Hepatocyte (in vitro differentiated cells): ENCODE measurements around the gene ANGPTL7. TPM values are rescaled to one million over a fixed set of nuclear protein-coding genes. Genes with fewer than 3 reads are reported as not detected.

Experiments
- DNase-seq: peaks from one replicate; pipeline ENCODE4 v3.0.0-alpha.2; 2016; ENCODE audit warnings: low spot score
- H2AFZ ChIP-seq: fragments of 200-600 bp; sonication (generic); 2 replicates; pipeline ENCODE4 v1.6.0; 2016; ENCODE audit warnings: antibody characterized with exemption, mild to moderate bottlenecking
- H3K27ac ChIP-seq: fragments of 200-600 bp; sonication (generic); 2 replicates; pipeline ENCODE4 v1.5.1; 2016; ENCODE audit warnings: mild to moderate bottlenecking
- H3K27me3 ChIP-seq: fragments of 200-600 bp; sonication (generic); 2 replicates; pipeline ENCODE4 v1.6.1; 2016
- H3K36me3 ChIP-seq: fragments of 200-600 bp; sonication (generic); replicated peaks from 2 replicates; pipeline ENCODE4 v1.5.1; 2016; ENCODE audit warnings: low read depth; ENCODE audit not compliant: insufficient read depth
- H3K4me1 ChIP-seq: fragments of 200-600 bp; sonication (generic); 2 replicates; pipeline ENCODE4 v1.5.1; 2016; ENCODE audit warnings: mild to moderate bottlenecking, moderate library complexity; ENCODE audit not compliant: insufficient read depth
- H3K4me2 ChIP-seq: fragments of 200-600 bp; sonication (generic); 2 replicates; pipeline ENCODE4 v1.6.0; 2016
- H3K4me3 ChIP-seq: fragments of 200-600 bp; sonication (generic); 2 replicates; pipeline ENCODE4 v1.5.1; 2016; ENCODE audit warnings: mild to moderate bottlenecking
- H3K79me2 ChIP-seq: fragments of 200-600 bp; sonication (generic); 2 replicates; pipeline ENCODE4 v1.6.0; 2017; ENCODE audit warnings: mild to moderate bottlenecking
- H3K9me2 ChIP-seq: fragments of 200-600 bp; sonication (generic); replicated peaks from 2 replicates; pipeline ENCODE4 v1.6.0; 2017; ENCODE audit warnings: mild to moderate bottlenecking; ENCODE audit not compliant: insufficient read depth
- H3K9me3 ChIP-seq: fragments of 200-600 bp; sonication (generic); 2 replicates; pipeline ENCODE4 v1.5.1; 2016; ENCODE audit warnings: low read depth, mild to moderate bottlenecking
- H4K20me1 ChIP-seq: fragments of 200-600 bp; sonication (generic); 2 replicates; pipeline ENCODE4 v1.6.0; 2016; ENCODE audit warnings: mild to moderate bottlenecking; ENCODE audit not compliant: insufficient read depth, poor library complexity, severe bottlenecking
- EZH2 ChIP-seq: fragments of 200-600 bp; sonication (generic); IDR thresholded peaks from 2 replicates; pipeline ENCODE4 v1.6.1; 2016; ENCODE audit warnings: antibody characterized with exemption, mild to moderate bottlenecking, borderline replicate concordance
- EZH2phosphoT487 ChIP-seq: fragments of 200-600 bp; sonication (generic); IDR thresholded peaks from one replicate; pipeline ENCODE4 v1.6.1; 2018; ENCODE audit warnings: antibody characterized with exemption, mild to moderate bottlenecking, low read depth, moderate library complexity; ENCODE audit not compliant: unreplicated experiment, severe bottlenecking
- WGBS: methylation state at CpG from one replicate; pipeline ENCODE4 v1.1.6; 2016; ENCODE audit warnings: low lambda C conversion rate; ENCODE audit errors: missing lambda C conversion rate; 5-methylcytosine and 5-hydroxymethylcytosine counted together
- polyA plus RNA-seq: library from polyadenylated mRNA; unstranded; fragments of >200 nt; fragmentation: Nextera tagmentation; extraction: Ambion mirVana; gene quantifications from 2 replicates; pipeline ENCODE4 v1.2.1, GENCODE V29; 2016
- total RNA-seq: library from RNA; depleted of rRNA; stranded (reverse); fragments of >200 nt; gene quantifications from 2 replicates; pipeline ENCODE4 v1.2.3, GENCODE V29; 2014
- TF ChIP-seq, protein P1 (sequence below): fragments of 200-600 bp; sonication (generic); IDR thresholded peaks from 2 replicates; pipeline ENCODE4 v1.5.1; 2016; ENCODE audit warnings: antibody characterized with exemption, mild to moderate bottlenecking; ENCODE audit not compliant: poor library complexity

Gene ANGPTL7
- total and polyA plus RNA-seq, 2 experiments from 2014 or later, result 25.6 to 50.5 TPM

DNA sequence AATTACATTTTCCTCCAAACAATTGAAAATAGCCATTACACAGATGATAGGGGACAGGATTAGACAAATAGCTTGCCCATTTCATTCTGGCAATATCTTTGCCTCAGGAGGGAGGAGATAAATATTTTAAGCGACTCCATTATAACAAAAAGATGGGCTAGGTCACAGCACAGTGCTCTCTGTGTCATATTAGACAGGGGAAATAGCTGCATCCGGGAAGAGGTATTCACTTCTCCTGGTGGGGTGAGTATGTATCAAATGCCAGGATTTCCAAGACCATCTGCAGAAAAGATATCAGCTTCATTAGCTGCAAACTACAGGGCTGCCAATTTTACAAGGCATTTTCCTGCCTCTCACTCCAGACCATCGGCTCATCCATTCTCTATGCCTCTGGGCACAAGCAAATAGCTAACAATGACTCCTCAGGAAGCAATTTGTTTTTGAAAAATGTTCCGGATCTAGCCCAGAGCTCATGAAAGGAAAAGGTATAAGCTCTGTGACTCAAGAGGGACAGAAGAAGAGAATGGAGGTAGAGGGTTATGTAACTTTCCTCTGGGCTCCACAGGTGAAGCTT lies 41.9 kb upstream of the ANGPTL7 start:
- no peak overlapping the region for H3K4me2 ChIP-seq
- no peaks in the 10 kb centered on the region for H4K20me1 ChIP-seq
- no peak overlapping the region for H2AFZ ChIP-seq
- no peaks in the 10 kb centered on the region for H3K4me1 ChIP-seq
- no peak for DNase-seq
- H3K9me2 ChIP-seq, result no peaks in the 10 kb centered on the region
- no peaks in the 10 kb centered on the region for H3K79me2 ChIP-seq
- H3K27ac ChIP-seq, result no peak overlapping the region
- TF ChIP-seq EZH2 (no peak), EZH2phosphoT487 (no peak)
- TF ChIP-seq, protein P1, sequence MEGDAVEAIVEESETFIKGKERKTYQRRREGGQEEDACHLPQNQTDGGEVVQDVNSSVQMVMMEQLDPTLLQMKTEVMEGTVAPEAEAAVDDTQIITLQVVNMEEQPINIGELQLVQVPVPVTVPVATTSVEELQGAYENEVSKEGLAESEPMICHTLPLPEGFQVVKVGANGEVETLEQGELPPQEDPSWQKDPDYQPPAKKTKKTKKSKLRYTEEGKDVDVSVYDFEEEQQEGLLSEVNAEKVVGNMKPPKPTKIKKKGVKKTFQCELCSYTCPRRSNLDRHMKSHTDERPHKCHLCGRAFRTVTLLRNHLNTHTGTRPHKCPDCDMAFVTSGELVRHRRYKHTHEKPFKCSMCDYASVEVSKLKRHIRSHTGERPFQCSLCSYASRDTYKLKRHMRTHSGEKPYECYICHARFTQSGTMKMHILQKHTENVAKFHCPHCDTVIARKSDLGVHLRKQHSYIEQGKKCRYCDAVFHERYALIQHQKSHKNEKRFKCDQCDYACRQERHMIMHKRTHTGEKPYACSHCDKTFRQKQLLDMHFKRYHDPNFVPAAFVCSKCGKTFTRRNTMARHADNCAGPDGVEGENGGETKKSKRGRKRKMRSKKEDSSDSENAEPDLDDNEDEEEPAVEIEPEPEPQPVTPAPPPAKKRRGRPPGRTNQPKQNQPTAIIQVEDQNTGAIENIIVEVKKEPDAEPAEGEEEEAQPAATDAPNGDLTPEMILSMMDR, result no peak
- WGBS, result 69% methylated on average over 4 of the region's 4 CpGs
- no peaks in the 10 kb centered on the region for H3K36me3 ChIP-seq
- no peaks in the 10 kb centered on the region for H3K9me3 ChIP-seq
- H3K27me3 ChIP-seq, result no peaks in the 10 kb centered on the region
- no peak overlapping the region for H3K4me3 ChIP-seq

DNA sequence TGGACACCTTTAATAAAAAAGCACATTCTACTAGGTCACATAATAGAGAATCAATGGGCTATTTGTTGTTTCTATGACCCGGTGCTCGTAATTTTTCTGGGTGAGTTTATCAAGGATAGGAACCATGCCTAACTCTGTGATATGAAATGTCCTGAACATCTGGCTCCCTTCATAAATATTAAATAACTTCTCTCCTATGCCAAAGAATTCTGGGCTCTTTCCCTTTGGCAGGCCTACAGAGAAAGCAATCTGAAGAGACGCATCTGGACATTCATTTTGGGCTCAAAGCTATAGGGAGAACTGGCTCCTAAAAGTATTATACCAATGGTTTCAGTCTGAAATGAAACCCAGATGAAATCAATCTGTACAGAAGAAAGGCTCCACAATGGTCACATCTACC lies 38.8 kb upstream of the ANGPTL7 start:
- no peak for DNase-seq
- no peaks in the 10 kb centered on the region for H3K9me2 ChIP-seq
- TF ChIP-seq, protein P1, result no peak
- H3K27me3 ChIP-seq, result no peaks in the 10 kb centered on the region
- H3K79me2 ChIP-seq, result no peaks in the 10 kb centered on the region
- no peak overlapping the region for H3K4me3 ChIP-seq
- no peaks in the 10 kb centered on the region for H3K36me3 ChIP-seq
- no peaks in the 10 kb centered on the region for H3K4me1 ChIP-seq
- 84% methylated on average over 3 of the region's 3 CpGs for WGBS
- no peaks in the 10 kb centered on the region for H4K20me1 ChIP-seq
- H2AFZ ChIP-seq, result no peak overlapping the region
- no peaks in the 10 kb centered on the region for H3K9me3 ChIP-seq
- H3K27ac ChIP-seq, result no peak overlapping the region
- H3K4me2 ChIP-seq, result no peak overlapping the region

DNA sequence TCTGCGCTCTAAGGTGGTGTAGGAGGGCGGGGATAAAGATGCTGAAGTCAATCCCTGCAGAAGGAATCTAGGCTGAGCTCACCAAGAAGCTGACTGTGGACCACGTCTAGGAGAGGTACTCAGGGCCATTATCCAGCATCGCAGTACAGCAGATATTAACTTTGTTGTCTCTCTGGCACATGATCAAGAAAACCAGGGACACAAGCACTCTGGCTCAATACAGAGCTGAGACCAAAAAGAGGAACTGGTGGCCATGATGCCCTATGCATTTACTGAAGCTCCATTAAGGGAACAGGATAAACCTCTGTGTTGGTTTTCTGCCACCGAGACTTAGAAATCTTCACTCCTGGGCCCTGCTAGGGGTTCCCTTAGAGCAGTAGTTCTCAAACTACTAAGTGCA lies 38.0 kb upstream of the ANGPTL7 start:
- Histone ChIP-seq H4K20me1 (no peaks in the 10 kb centered on the region), H3K4me2 (no peak overlapping the region), H3K27ac (no peak overlapping the region), H3K9me3 (no peaks in the 10 kb centered on the region), H3K79me2 (no peaks in the 10 kb centered on the region), H3K4me1 (no peaks in the 10 kb centered on the region), H3K36me3 (no peaks in the 10 kb centered on the region), H3K27me3 (no peaks in the 10 kb centered on the region), H3K4me3 (no peak overlapping the region), H2AFZ (no peak overlapping the region), H3K9me2 (no peaks in the 10 kb centered on the region)
- no peak for DNase-seq
- 95% methylated on average over 5 of the region's 5 CpGs for WGBS
- TF ChIP-seq EZH2phosphoT487 (no peak), EZH2 (no peak)
- TF ChIP-seq, protein P1, result no peak
